Stimulated activated naive B cell treated with anti-CD40 and anti-IgM and Interleukin-4, amounts not matched to agents 10 μg/mL and 1 μg/mL and 100 μg/mL, for 72 hours (primary cell): ENCODE data around the gene MAGEA11.
"Not testable (repeated sequence)": the region's sequence is repeated elsewhere in the genome, so short reads cannot be mapped to it uniquely, and the experiment has no call there.

Experiments
- ATAC-seq, 2 donors: fragments of 150-1000 bp; cut with Tn5 transposase; replicated peaks; 2 replicates each; pipeline ENCODE4 v1.10.0; 2021; ENCODE audit warnings: moderate library complexity in 1 of 2
- DNase-seq: peaks from one replicate; pipeline ENCODE4 v3.0.0; 2021
- H3K27ac Mint-ChIP-seq: one replicate; pipeline ENCODE4 v1.8.0; 2022; ENCODE audit warnings: mild to moderate bottlenecking, mixed read lengths
- H3K27me3 Mint-ChIP-seq, 2 donors: one replicate each; pipeline ENCODE4 v1.8.0; 2022; ENCODE audit warnings: mixed read lengths in 2 of 2
- H3K36me3 Mint-ChIP-seq, 2 donors: one replicate each; pipeline ENCODE4 v1.8.0; 2022; ENCODE audit warnings: mixed read lengths in 2 of 2, mild to moderate bottlenecking in 1 of 2
- H3K4me1 Mint-ChIP-seq, 2 donors: one replicate each; pipeline ENCODE4 v1.8.0; 2022; ENCODE audit warnings: mixed read lengths in 2 of 2, mild to moderate bottlenecking in 1 of 2
- H3K4me3 Mint-ChIP-seq, 2 donors: one replicate each; pipeline ENCODE4 v1.8.0; 2022; ENCODE audit warnings: mild to moderate bottlenecking in 2 of 2, mixed read lengths in 2 of 2, moderate library complexity in 1 of 2
- H3K9me3 Mint-ChIP-seq, 2 donors: one replicate each; pipeline ENCODE4 v1.8.0; 2022; ENCODE audit warnings: mixed read lengths in 2 of 2, mild to moderate bottlenecking in 1 of 2

Gene MAGEA11

DNA sequence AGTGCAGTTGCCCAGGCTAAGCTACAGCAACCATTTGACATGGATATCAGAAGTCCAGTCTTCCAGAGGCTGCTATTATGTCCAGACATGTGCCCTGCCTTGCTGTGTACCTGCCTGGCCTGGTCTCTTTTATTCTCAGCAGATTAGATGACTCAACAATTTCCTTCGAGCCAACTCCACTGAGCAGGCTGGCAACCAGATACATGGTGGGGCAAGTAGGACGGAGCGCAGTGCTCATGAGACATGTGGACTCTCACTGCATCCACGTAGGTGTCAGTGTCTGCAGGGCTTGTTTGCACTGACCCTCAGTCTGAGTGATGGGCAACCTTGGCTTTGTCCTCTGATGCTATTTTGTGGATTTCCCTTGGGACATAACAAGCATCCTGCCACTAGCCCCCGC is 7.2 kb upstream of the MAGEA11 start:
- Mint-ChIP-seq H3K36me3 (no peaks in the 10 kb centered on the region), H3K27ac (no peak overlapping the region), H3K9me3 (no peaks in the 10 kb centered on the region), H3K27me3 (peaks cover 0 to 11% of the 10 kb centered on the region in 2 donors), H3K4me3 (no peak overlapping the region), H3K4me1 (no peaks in the 10 kb centered on the region)
- no peak for ATAC-seq
- DNase-seq: no peak

DNA sequence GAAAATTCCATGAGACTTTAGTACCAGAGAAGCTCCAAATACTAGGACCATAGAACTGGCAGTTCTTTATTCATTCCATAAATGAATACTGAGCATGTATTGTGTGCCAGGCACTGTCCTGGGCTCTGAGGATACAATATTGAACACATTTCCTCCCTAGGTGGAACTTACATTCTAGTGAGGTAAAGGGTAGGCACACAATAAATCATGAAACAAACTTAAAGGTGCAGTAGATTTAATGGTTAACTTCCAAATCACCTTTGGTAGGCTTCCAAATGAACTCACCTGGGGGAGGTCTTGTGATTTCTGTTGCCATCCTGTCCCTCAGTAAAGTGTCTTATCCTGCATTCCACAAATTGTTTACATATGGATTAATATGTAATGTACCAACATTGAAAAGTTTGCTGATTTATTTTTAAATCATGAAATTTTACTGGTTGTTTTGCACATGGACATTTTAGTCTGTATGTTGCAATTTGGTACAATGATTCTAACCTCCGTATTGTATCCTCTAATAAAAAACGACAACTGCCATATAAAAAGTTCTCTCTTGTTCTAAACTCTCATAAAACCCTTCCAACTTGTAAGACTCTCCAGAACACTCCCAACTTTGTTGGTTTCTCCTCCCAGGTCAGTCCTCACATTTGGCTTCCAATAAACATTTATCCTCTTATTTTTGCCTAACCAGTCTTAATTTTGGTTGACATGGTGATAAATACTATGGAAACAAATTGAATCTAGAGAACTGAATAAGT is 4.5 kb upstream of the MAGEA11 start:
- H3K36me3 Mint-ChIP-seq: no peaks in the 10 kb centered on the region
- no peak for ATAC-seq
- H3K27ac Mint-ChIP-seq: no peak overlapping the region
- peaks cover 0 to 15% of the 10 kb centered on the region in 2 donors for H3K27me3 Mint-ChIP-seq
- H3K9me3 Mint-ChIP-seq: no peaks in the 10 kb centered on the region
- no peak for DNase-seq
- no peaks in the 10 kb centered on the region for H3K4me1 Mint-ChIP-seq
- no peak overlapping the region for H3K4me3 Mint-ChIP-seq

- no peaks in the 10 kb centered on the region for H3K36me3 Mint-ChIP-seq
- H3K9me3 Mint-ChIP-seq: no peaks in the 10 kb centered on the region
- ATAC-seq: no peak
- no peak overlapping the region for H3K4me3 Mint-ChIP-seq
- peaks cover 14 to 23% of the 10 kb centered on the region in 2 donors for H3K4me1 Mint-ChIP-seq
- DNase-seq: no peak
- H3K27ac Mint-ChIP-seq: no peak overlapping the region
- H3K27me3 Mint-ChIP-seq: peaks cover 0 to 5% of the 10 kb centered on the region in 2 donors
Observed at GRCh38 chrX:149712831-149713230, 971 bp downstream of the MAGEA11 start.

- peaks cover 14 to 23% of the 10 kb centered on the region in 2 donors for H3K4me1 Mint-ChIP-seq
- DNase-seq (no peak), ATAC-seq (no peak)
- H3K27ac Mint-ChIP-seq: peak overlapping the region; percentile 65
- peaks cover 0 to 5% of the 10 kb centered on the region in 2 donors for H3K27me3 Mint-ChIP-seq
- H3K9me3 Mint-ChIP-seq: no peaks in the 10 kb centered on the region
- no peak overlapping the region for H3K4me3 Mint-ChIP-seq
- H3K36me3 Mint-ChIP-seq: no peaks in the 10 kb centered on the region
Observed at GRCh38 chrX:149713279-149714050, 1.6 kb downstream of the MAGEA11 start.

GRCh38 chrX:149715468-149715867 is 3.6 kb downstream of the MAGEA11 start:
- peak; percentile 71 to 79 for ATAC-seq
- Mint-ChIP-seq H3K4me1 (peaks cover 14 to 23% of the 10 kb centered on the region in 2 donors), H3K27ac (peak overlapping the region; percentile 48), H3K27me3 (peaks cover 0 to 4% of the 10 kb centered on the region in 2 donors), H3K36me3 (no peaks in the 10 kb centered on the region), H3K4me3 (no peak overlapping the region), H3K9me3 (no peaks in the 10 kb centered on the region)
- no peak for DNase-seq

DNA sequence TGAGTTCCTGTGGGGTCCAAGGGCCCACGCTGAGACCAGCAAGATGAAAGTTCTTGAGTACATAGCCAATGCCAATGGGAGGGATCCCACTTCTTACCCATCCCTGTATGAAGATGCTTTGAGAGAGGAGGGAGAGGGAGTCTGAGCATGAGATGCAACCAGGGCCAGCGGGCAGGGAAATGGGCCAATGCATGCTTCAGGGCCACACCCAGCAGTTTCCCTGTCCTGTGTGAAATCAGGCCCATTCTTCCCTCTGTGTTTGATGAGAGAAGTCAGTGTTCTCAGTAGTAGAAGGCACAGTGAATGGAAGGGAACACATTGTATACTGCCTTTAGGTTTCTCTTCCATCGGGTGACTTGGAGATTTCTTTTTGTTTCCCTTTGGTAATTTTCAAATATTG is 4.8 kb downstream of the MAGEA11 start:
- no peak for DNase-seq
- Mint-ChIP-seq H3K27me3 (peaks cover 0 to 3% of the 10 kb centered on the region in 2 donors), H3K9me3 (no peaks in the 10 kb centered on the region), H3K4me3 (no peak overlapping the region), H3K36me3 (no peaks in the 10 kb centered on the region), H3K27ac (no peak overlapping the region), H3K4me1 (peaks cover 14 to 23% of the 10 kb centered on the region in 2 donors)
- ATAC-seq: no peak

DNA sequence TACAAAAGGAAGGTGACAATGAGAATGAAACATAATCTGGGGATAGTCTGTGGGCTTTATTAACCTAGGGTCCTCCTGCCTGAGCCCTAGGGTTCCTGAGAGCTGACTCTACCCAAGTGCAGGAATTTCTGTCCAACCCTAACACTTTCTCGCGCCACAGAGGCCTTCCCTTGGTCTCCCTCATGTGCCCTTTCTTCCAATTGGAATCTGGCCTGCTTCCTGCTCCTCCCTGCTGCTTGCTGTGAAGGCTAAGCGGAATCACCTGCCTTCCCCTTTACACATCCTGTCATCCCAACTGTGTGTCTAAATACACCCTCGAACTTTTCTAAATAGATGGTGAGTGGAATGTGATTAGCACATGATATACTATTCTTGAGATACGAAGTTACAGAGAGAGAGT is 5.9 kb downstream of the MAGEA11 start:
- Mint-ChIP-seq H3K27ac (no peak overlapping the region), H3K4me3 (no peak overlapping the region), H3K36me3 (no peaks in the 10 kb centered on the region), H3K27me3 (peaks cover 0 to 3% of the 10 kb centered on the region in 2 donors), H3K9me3 (no peaks in the 10 kb centered on the region), H3K4me1 (peaks cover 14 to 23% of the 10 kb centered on the region in 2 donors)
- DNase-seq (no peak), ATAC-seq (no peak)

- no peaks in the 10 kb centered on the region for H3K36me3 Mint-ChIP-seq
- H3K4me1 Mint-ChIP-seq: peaks cover 14 to 23% of the 10 kb centered on the region in 2 donors
- no peak overlapping the region for H3K27ac Mint-ChIP-seq
- no peak for DNase-seq
- no peaks in the 10 kb centered on the region for H3K9me3 Mint-ChIP-seq
- H3K4me3 Mint-ChIP-seq: no peak overlapping the region
- H3K27me3 Mint-ChIP-seq: peaks cover 0 to 3% of the 10 kb centered on the region in 2 donors
- ATAC-seq: no peak
Observed at GRCh38 chrX:149718757-149719156, 6.9 kb downstream of the MAGEA11 start.

- Mint-ChIP-seq H3K27me3 (peaks cover 0 to 3% of the 10 kb centered on the region in 2 donors), H3K4me1 (peaks cover 14 to 17% of the 10 kb centered on the region in 2 donors), H3K4me3 (no peak overlapping the region), H3K9me3 (no peaks in the 10 kb centered on the region), H3K27ac (no peak overlapping the region), H3K36me3 (no peaks in the 10 kb centered on the region)
- DNase-seq (no peak), ATAC-seq (no peak)
Observed at GRCh38 chrX:149720021-149720689, 8.3 kb downstream of the MAGEA11 start.

- H3K27ac Mint-ChIP-seq, H3K4me1 Mint-ChIP-seq, H3K9me3 Mint-ChIP-seq, H3K4me3 Mint-ChIP-seq, H3K27me3 Mint-ChIP-seq, DNase-seq, ATAC-seq, H3K36me3 Mint-ChIP-seq: not testable (repeated sequence)
Observed at GRCh38 chrX:149721241-149721640, 9.4 kb downstream of the MAGEA11 start.

DNA sequence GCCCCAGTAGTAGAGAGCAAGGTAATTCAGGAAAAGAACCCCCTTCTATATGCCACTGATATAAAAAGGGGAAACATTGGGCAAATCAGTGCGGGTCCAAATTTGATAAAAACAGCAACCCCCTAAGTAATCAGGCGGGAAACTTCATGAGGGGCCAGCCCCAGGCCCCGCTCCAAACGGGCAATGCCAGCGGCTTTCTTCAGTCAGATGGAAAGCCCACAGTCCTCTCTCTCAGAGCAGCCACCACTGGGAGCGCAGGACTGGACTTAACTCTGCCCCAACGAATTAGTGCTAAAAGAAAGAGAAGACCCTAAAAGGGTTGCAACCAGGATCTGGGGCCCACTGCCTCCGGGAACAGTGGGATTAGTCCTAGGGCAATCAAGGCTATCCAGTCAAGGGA is 9.9 kb downstream of the MAGEA11 start:
- Mint-ChIP-seq H3K9me3 (no peaks in the 10 kb centered on the region), H3K4me3 (no peak overlapping the region), H3K27ac (no peak overlapping the region), H3K36me3 (no peaks in the 10 kb centered on the region), H3K4me1 (peaks cover 0 to 1% of the 10 kb centered on the region in 2 donors), H3K27me3 (peaks cover 0 to 3% of the 10 kb centered on the region in 2 donors)
- no peak for DNase-seq
- no peak for ATAC-seq

- H3K27ac Mint-ChIP-seq, H3K4me1 Mint-ChIP-seq, DNase-seq, H3K9me3 Mint-ChIP-seq, H3K36me3 Mint-ChIP-seq, H3K27me3 Mint-ChIP-seq, H3K4me3 Mint-ChIP-seq, ATAC-seq: not testable (repeated sequence)
Observed at GRCh38 chrX:149723583-149724118, 11.8 kb downstream of the MAGEA11 start.

GRCh38 chrX:149727308-149727707 is 15.4 kb downstream of the MAGEA11 start:
- not testable (repeated sequence) for H3K9me3 Mint-ChIP-seq, DNase-seq, ATAC-seq

GRCh38 chrX:149742269-149742668 is 30.4 kb downstream of the MAGEA11 start:
- not testable (repeated sequence) for H3K36me3 Mint-ChIP-seq, DNase-seq, H3K4me3 Mint-ChIP-seq, H3K4me1 Mint-ChIP-seq, H3K27me3 Mint-ChIP-seq, H3K27ac Mint-ChIP-seq, H3K9me3 Mint-ChIP-seq, ATAC-seq

More at GRCh38 chrX:149727308-149727707, 15.4 kb downstream of the MAGEA11 start:
- not testable (repeated sequence) for H3K4me3 Mint-ChIP-seq, H3K27me3 Mint-ChIP-seq, H3K27ac Mint-ChIP-seq, H3K36me3 Mint-ChIP-seq, H3K4me1 Mint-ChIP-seq
